Ovary (tissue), 9 donors: ENCODE measurements around the gene PDS5B. TPM values are rescaled to one million over a fixed set of nuclear protein-coding genes. Genes with fewer than 3 reads are reported as not detected.

Source experiments
- DNase-seq, 5 donors: peaks; one replicate each; pipeline ENCODE4 v3.0.0-alpha.2; 2019 to 2020
- H3K27ac ChIP-seq, 2 donors: fragments of 200-600 bp; one replicate each; pipeline versions ENCODE4 v1.5.1 to v1.8.0; 2019 to 2022
- H3K27me3 ChIP-seq: fragments of 200-600 bp; one replicate; pipeline ENCODE4 v1.8.0; 2022
- H3K36me3 ChIP-seq: fragments of 200-600 bp; sonication (generic); one replicate; pipeline ENCODE4 v1.5.1; 2019
- H3K4me1 ChIP-seq: one replicate; pipeline ENCODE4 v1.8.1; 2013; ENCODE audit warnings: mild to moderate bottlenecking, moderate library complexity; ENCODE audit not compliant: insufficient read depth
- H3K4me3 ChIP-seq: fragments of 200-600 bp; sonication (generic); one replicate; pipeline ENCODE4 v1.5.1; 2017
- H3K9me3 ChIP-seq, 2 donors: fragments of 200-600 bp in 1 of 2; sonication (generic) in 1 of 2; one replicate each; pipeline versions ENCODE4 v1.5.1 to v1.8.1; 2013 to 2019; ENCODE audit warnings: mild to moderate bottlenecking in 1 of 2, moderate library complexity in 1 of 2
- CTCF ChIP-seq, 3 donors: fragments of 450-650 bp in 2 of 3; fragments of 200-600 bp in 1 of 3; IDR thresholded peaks; one replicate each; pipeline versions ENCODE4 v1.5.1 to v1.8.0; 2016 to 2022; ENCODE audit warnings: antibody characterized with exemption in 3 of 3, mild to moderate bottlenecking in 1 of 3
- EP300 ChIP-seq: sonication (generic); formaldehyde crosslinking; IDR thresholded peaks from one replicate; pipeline ENCODE4 v1.6.1; 2017; ENCODE audit warnings: antibody characterized with exemption
- POLR2A ChIP-seq: fragments of 450-650 bp; IDR thresholded peaks from one replicate; pipeline ENCODE4 v1.6.1; 2017; ENCODE audit warnings: antibody characterized with exemption, mild to moderate bottlenecking, moderate library complexity
- WGBS, 3 donors: extraction: QIAGEN DNeasy Blood & Tissue Kit in 1 of 3; methylation state at CpG; one replicate each; pipeline versions ENCODE4 v1.1.5 to v1.1.7; 2013 to 2017; 5-methylcytosine and 5-hydroxymethylcytosine counted together
- intact Hi-C, 4 donors: fragments of 100-400 bp; cut with DNase I; formaldehyde crosslinking; loops; one replicate each; pipeline versions ENCODE4 v1.11.0 to v1.15.1; 2022 to 2023
- polyA plus RNA-seq, 2 donors: library from polyadenylated mRNA; stranded (reverse); fragments of 200-250 nt in 1 of 2; fragments of 350-450 nt in 1 of 2; fragmentation: Illumina TruSeq in 1 of 2; extraction: RNeasy Lipid Tissue Mini Kit (QIAGEN cat#74804) in 1 of 2; gene quantifications; one replicate each; pipeline ENCODE4 v1.2.3, GENCODE V29; 2013 to 2014
- total RNA-seq, 7 donors: library from RNA; depleted of rRNA in 2 of 7; stranded (reverse); fragments of >200 nt in 2 of 7; fragmentation: NEBNext Ultra II Directional in 3 of 7; extraction: Animal tissue kit (Norgen Biotek cat#: 25700) in 3 of 7; gene quantifications; one replicate each; pipeline versions ENCODE4 v1.1.0 to v1.2.4, GENCODE V29; 2016 to 2023
- donor health status: DM: no; HTN: no; CAD: no; lungs with moderate emphysema.
- donor health status: DM: no; HTN: no; CAD: no.
- donor health status: Bipolar disorder and iron deficiency.
- donor health status: DM: yes; HTN: yes; CAD: no.
- donor health status: DM: no; HTN: no; CAD: no.
- donor health status: DM: yes; HTN: yes; CAD: no.

PDS5B gene
- total and polyA plus RNA-seq, 9 donors = 13.6 to 74.9 (median 55.5) TPM

DNA sequence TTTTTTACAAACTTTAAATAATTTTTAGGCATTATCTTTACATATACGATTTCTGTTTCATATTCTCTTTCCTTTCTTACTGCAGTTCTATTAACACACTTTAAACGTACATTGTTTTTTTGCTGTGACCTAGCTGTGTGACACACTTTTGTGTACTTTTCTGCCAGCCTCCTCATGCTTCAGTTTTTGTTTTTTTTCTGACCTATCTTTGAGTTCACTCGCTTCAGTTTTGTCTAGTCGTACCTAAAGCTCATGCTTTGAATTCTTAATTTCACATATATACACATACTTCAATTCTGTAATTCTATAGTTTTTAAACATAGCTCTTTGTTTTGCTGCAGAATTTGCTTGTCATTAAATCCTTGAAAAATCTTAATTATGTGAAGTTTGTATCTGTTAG is 150.4 kb downstream of the PDS5B start:
- H3K4me3 ChIP-seq = no peak overlapping the region

GRCh38 chr13:32737111-32737571 is 150.9 kb downstream of the PDS5B start:
- WGBS, 3 donors = 2 to 15% (median 5%) methylated on average over 2 of the region's 2 CpGs
- peak overlapping the region in 1 of 2 donors; percentile 67 for H3K27ac ChIP-seq
- no peak for DNase-seq
- no peak overlapping the region for H3K4me3 ChIP-seq
- peaks cover 2% of the 10 kb centered on the region for H3K4me1 ChIP-seq
- no peaks in the 10 kb centered on the region for H3K9me3 ChIP-seq
- H3K36me3 ChIP-seq = no peaks in the 10 kb centered on the region
- intact Hi-C loops = no loop called here
- H3K27me3 ChIP-seq = no peaks in the 10 kb centered on the region
- no peak for TF ChIP-seq CTCF (IDR thresholded peaks at IDR 0.05)
- no peak for TF ChIP-seq EP300
- no peak for TF ChIP-seq POLR2A

More for the DNA sequence above, 150.4 kb downstream of the PDS5B start:
- Histone ChIP-seq H3K9me3 (no peaks in the 10 kb centered on the region), H3K36me3 (no peaks in the 10 kb centered on the region), H3K27ac (peak overlapping the region in 1 of 2 donors; percentile 67), H3K27me3 (no peaks in the 10 kb centered on the region), H3K4me1 (peaks cover 2% of the 10 kb centered on the region)
- TF ChIP-seq CTCF (IDR thresholded peaks at IDR 0.05) (no peak), POLR2A (no peak), EP300 (no peak)
- no peak for DNase-seq
- intact Hi-C loops = no loop called here
- 8 to 34% (median 8%) methylated on average over 4 of the region's 4 CpGs for WGBS, 3 donors

GRCh38 chr13:32737679-32738078 is 151.4 kb downstream of the PDS5B start:
- Histone ChIP-seq H3K36me3 (no peaks in the 10 kb centered on the region), H3K4me1 (peaks cover 2% of the 10 kb centered on the region), H3K27ac (peak overlapping the region in 1 of 2 donors; percentile 67), H3K9me3 (no peaks in the 10 kb centered on the region), H3K27me3 (no peaks in the 10 kb centered on the region), H3K4me3 (no peak overlapping the region)
- intact Hi-C loops = no loop called here
- DNase-seq = no peak
- WGBS, 3 donors = 21 to 39% (median 31%) methylated on average over 1 of the region's 1 CpG
- TF ChIP-seq CTCF (IDR thresholded peaks at IDR 0.05) (no peak), POLR2A (no peak)

DNA sequence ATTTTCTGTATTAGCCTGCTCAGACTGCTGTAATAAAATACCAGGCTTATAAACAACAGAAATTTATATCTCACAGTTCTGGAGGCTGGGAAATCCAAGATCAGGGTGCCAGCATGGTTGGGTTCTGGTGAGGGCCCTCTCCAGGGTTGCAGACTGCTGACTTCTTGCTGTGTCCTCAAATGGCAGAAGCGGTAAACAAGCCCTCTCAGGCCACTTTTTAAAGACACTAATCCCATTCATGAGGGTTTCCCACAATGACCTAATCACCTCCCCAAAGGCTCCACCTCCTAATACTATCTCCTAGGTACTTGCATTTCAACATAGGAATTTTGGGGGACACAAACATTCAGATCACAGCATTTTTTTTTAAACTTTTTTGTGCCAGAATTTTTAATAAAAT is 159.3 kb downstream of the PDS5B start:
- Histone ChIP-seq H3K4me3 (no peak overlapping the region), H3K4me1 (no peaks in the 10 kb centered on the region), H3K36me3 (no peaks in the 10 kb centered on the region), H3K27ac (no peak overlapping the region), H3K9me3 (no peaks in the 10 kb centered on the region), H3K27me3 (no peaks in the 10 kb centered on the region)
- DNase-seq = no peak
- no peak for TF ChIP-seq EP300
- TF ChIP-seq CTCF (IDR thresholded peaks at IDR 0.05) = no peak
- TF ChIP-seq POLR2A = no peak
- intact Hi-C loops = no loop called here
- WGBS, 3 donors = 92 to 100% (median 100%) methylated on average over 1 of the region's 1 CpG
